Stimulated activated CD4-positive, alpha-beta T cell treated with anti-CD3 and anti-CD28 coated beads, Interleukin-1b, Interleukin-23, amount 100 ng/mL, for 4 hours (primary cell): ENCODE results near the gene MB21D2.
"Not testable (repeated sequence)": the region's sequence is repeated elsewhere in the genome, so short reads cannot be mapped to it uniquely, and the experiment has no call there.

Experiments used
- DNase-seq, 2 donors: peaks; one replicate each; pipeline ENCODE4 v3.0.0-alpha.2; 2020; ENCODE audit warnings: low read depth in 2 of 2

MB21D2 gene

DNA sequence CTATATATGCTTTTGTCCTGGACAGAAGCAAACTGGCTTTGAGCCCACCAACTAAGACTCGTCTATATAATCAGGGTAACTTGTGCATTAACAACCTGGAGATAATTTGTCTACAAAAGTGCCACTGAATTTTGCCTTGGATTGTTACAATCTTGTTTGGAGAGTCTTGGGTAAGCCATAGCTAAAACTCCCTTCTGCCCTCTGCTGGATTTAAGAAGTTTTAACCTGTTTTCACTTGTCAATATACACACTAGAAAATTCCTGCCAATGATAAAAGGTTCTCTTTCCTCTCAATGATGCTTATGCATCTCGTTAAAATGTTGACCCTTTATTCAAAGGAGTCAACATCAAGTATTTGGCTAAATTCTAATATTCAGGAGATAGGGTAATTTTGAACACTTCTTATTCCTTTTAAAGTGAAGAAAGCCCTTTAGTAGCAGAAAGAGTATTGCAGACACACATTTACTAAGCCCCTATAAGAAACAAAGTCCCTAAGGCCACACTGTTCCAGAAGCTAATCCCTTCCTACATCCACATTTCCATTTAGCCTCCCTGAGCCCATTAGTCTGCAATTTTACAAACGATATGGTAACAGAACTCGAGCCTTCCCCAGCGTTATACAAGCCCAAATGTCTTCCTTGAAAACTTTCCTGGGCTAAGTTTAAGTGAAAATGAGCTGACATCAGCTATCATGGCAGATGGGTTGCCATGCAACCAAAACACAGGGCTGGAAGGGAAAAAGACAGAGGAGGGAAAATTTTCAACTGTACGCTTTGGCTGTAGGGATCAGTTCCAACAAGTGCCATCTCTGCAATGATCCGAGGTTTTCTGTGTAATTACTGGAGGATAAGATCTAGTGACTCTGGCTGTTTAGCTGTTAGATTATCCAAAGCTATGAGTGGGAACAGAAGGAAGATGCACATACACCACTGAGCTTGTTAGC lies 114.4 kb downstream of the MB21D2 start:
- DNase-seq = no peak

DNA sequence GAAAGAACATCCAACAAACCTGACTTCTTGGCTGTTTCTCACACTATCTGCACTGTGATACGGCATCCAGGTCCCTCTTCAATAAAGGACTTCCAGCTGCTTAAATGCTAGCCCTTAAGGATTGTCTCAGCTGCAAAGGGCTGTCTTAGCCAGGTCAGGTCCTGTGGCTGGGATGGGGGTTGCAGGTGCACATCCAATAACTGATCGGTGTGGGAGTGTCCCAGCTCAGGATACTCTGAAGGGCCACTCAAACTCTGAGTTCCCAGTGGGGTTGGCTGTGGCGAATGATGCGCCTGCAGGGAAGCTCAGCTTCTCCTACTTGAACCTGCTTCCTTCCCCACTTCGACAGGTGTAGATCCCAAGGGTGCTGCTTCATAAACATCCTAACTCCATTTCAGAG lies 115.7 kb downstream of the MB21D2 start:
- no peak for DNase-seq

DNA sequence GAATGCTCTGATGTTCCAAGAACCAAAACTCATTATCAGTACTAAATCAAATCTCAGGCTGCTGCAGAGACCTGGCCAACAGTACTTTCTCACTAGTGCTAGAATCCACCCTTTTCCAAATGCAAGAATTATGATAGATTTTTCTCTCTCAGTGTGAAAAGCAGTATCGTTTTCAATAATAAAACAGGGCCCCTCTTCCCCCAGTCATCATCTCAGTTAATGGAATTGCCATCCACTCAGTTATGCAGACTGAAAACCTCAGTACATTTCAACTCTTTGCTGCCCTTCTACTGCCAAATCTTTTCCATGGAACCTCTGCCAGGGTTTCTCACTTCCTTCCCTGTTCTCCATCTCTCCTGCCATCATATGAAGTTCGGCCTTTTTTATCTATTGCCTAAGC lies 117.9 kb downstream of the MB21D2 start:
- no peak for DNase-seq

DNA sequence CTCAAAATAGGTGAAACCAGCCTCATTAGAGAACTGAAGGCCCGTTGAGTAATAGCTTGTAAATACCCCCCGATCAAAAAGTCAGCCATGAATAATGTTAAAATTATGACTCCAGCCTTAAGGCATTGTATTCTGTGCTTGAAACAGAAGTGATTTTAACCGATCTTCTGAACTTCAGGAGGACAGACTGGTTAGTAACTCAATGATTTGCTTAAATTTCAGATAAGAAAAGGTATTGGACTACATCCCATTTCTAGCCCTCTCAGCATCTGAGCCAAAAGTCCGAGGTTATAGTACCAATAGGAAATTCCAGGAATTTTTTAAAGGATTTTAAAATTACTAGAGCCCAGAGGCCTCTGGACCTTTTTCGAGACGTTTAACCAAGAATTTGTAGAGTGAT lies 122.6 kb downstream of the MB21D2 start:
- no peak for DNase-seq

DNA sequence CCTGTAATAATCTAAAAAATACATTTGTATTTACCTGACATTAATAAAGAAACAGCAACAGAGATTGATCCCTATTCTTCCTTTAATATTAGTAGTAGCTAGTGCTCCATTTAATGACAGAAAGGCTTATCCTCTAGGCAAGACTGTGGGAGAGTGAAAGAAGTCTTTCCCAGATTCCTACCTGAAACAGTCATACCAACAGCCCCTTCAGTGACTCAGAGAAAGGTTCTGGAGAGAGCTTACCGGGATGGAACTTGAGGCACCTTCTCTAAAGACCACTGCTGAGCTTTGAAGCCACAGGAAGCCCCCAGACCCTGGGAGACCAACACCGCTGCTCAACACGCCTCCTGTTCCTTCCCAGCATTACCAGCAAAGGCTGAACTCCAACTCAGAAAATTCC lies 123.4 kb downstream of the MB21D2 start:
- no peak for DNase-seq

DNA sequence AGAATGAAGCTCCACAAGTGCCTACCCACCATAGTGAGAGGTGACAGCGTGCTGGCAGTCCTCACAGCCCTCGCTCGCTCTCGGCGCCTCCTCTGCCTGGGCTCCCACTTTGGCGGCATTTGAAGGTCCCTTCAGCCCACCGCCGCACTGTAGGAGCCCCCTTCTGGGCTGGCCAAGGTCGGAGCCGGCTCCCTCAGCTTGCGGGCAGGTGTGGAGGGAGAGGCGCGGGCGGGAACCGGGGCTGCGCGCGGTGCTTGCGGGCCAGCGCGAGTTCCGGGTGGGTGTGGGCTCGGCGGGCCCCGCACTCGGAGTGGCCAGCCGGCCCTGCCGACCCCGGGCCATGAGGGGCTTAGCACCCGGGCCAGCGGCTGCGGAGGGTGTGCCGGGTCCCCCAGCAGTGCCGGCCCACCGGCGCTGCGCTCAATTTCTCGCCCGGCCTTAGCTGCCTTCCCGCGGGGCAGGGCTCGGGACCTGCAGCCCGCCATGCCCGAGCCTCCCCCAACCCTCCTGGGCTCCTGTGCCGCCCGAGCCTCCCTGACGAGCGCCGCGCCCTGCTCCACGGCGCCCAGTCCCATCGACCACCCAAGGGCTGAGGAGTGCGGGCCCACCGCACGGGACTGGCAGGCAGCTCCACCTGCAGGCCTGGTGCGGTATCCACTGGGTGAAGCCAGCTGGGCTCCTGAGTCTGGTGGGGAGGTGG lies 128.7 kb downstream of the MB21D2 start:
- DNase-seq = not testable (repeated sequence)

DNA sequence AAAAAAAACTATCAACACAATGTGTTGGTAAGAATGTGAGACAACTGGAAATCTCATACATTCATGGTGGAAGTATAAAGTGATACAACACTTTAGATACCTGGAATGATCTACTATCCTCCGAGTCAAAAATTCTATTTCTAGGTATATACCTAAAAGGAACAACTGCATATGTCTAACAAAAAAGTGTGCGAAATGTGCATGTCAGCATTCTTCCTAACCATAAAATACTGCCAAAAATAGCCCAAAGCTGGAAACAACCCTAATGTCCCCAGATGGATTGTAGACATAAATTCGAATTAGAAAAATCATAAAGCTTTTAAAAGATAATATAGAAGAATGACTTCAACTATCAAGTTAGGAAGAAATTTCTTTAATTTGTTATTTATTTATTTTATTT lies 139.1 kb downstream of the MB21D2 start:
- no peak for DNase-seq

DNA sequence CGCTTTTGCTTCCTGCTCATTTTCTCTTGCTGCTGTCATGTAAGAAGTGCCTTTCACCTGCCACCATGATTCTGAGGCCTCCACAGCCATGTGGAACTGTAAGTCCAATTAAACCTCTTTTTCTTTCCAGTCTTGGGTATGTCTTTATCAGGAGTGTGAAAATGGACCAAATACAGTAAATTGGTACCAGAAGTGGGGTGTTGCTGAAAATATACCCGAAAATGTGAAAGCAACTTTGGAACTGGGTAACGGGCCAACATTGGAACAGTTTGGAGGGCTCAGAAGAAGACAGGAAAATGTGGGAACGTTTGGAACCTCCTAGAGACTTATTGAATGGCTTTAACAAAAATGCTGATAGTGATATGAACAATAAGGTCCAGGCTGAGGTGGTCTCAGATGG lies 143.3 kb downstream of the MB21D2 start:
- DNase-seq = not testable (repeated sequence)

DNA sequence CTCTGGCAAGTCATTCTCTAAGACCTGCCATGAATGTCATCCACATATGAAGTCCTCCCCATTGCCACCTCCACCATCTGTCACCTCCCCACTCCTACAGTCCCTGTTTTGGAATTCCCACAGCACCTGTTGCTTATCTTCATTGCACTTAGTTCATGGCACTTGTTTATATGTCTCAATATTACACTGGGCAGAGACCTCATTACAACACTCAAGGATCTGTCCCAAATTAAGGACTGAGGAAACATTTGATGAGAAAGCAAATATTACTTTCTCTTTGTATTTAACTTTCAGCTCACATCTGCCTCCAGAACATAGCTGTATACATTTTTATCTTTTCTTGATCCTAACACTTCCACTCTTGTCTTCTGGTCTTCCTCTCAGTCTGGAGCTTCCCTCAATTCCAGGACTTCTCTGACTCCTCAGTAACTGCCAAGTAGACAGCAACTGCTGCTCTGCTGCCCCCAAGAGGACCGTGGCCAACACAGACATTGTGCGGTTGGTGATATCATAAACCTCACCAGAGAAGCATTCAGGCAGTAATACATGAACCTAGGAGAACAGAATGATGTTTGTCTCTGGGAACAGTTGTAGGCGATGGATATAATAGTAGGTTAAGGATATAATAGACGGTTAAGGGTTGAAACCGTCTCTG lies 145.3 kb downstream of the MB21D2 start:
- no peak for DNase-seq

DNA sequence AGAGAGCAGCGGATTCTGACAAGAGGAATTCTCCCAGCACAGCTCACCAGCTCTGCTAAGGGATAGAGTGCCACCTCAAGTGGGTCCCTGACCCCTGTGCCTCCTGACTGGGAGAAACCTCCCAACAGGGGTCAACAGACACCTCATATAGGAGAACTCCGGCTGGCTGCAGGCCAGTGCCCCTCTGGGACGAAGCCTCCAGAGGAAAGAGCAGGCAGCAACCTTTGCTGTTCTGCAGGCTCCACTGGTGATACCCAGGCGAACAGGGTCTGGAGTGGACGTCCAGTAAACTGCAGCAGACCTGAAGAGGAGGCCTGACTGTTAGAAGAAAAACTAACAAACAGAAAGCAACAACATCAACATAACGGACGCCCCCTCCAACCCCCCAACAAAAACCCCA lies 159.0 kb downstream of the MB21D2 start:
- DNase-seq = no peak

DNA sequence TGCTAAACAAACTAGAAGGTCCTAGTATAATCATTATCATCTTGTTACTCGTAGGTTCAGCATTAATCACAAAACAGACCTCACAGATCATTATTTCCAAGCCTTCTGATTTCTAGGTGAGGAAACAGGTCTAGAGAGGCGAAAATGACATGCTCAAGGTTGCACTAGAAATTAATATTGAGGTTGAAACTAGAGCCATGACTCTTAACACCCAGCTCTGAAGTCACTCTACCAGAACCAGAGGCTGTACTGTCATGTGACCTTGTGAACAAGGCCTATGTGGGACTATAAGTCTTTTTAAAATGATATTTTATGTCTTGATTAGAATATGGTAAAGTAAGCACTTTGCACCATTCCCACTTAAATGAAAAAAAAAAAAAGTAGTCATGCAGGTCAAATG lies 166.5 kb downstream of the MB21D2 start:
- DNase-seq = no peak

DNA sequence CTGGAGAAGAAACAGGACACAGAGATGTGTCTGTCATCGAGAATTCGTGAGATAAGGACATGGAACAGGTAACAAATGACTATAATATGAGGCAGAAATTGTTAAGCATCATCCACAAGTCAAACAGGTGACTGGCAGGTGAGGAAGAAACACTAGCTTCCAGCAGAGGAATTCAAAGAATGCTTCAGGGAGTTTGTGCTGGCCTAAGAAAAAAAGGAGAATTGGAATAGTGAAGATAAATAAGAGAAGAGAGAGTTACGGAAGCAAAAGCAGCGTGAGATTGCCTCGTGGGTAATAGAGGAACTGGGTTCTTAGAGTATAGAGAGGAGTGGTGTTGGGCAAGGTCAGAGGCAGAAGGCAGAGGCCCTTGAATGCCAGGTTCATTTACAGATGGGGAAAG lies 167.5 kb downstream of the MB21D2 start:
- no peak for DNase-seq

DNA sequence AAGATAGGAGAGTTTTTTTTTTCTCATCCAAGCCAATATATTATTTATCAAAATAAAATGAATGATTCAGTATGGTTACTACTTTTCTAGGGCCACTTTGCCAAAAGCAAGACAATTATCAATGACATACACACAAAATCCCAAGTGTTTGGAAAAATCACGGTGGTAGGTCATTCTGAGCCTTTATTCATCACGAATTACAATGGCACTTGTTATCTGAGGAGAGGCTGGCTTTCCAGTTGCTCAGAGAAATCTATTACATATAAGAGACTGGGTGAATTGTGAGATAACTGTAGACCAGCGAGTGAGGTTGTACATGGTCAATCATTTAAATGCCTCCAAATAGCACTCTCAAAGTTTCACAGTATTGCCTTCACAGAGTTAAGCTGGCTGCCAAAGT lies 169.9 kb downstream of the MB21D2 start:
- DNase-seq = no peak

DNA sequence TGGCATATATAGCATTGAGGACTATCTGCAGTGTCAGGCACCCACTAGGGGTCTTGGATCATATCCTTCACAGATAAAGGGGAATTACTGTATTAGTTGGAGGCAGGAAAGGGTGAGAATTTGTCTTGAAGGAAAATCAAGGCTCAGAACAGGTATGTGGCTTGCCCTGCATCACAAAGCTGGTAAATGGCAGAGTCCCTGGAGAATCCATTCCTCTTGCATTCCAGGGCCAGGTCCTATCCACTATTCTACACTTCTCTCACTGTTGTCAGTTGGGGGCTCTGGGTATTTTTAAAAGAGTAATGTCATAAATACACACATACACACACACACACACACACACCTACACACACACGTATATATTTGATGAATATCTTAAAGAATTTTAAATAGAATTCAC lies 170.5 kb downstream of the MB21D2 start:
- no peak for DNase-seq
